HCT116 (cell line): Measurements from ENCODE around the gene MAPK10. TPM values are rescaled to one million over a fixed set of nuclear protein-coding genes. Genes with fewer than 3 reads are reported as not detected.

ENCODE experiments used
- ATAC-seq: fragments of 200-7000 bp; cut with Tn5 transposase; 2 replicates; pipeline ENCODE4 v1.9.1; 2020; ENCODE audit warnings: mild to moderate bottlenecking, moderate library complexity
- BruUV-seq: library from RNA; stranded (reverse); fragments of 400-500 nt; replicated peaks from 2 replicates; lab custom pipeline; 2021; lab: Mats Ljungman, UMichigan
- CTCF ChIA-PET: fragments of 300-600 bp; sonication (Branson Sonifier 250); formaldehyde crosslinking; loops from one replicate; lab custom pipeline; 2021; ENCODE audit warnings: antibody characterized with exemption; lab: Charles Lee
- POLR2A ChIA-PET: fragments of 300-600, 350-600 bp; sonication (Branson Sonifier 250); formaldehyde crosslinking; loops from one replicate; lab custom pipeline; 2021; ENCODE audit warnings: antibody characterized with exemption; lab: Charles Lee
- RAD21 ChIA-PET, 2 experiments: fragments of 300-600 bp; sonication (Branson Sonifier 250); formaldehyde crosslinking; loops; one replicate each; lab custom pipeline; 2023; ENCODE audit warnings: low total read pairs in 2 of 2; ENCODE audit not compliant: uncharacterized antibody in 2 of 2, unreplicated experiment in 2 of 2, low non-redundant PET in 1 of 2; lab: Charles Lee
- DNase-seq: peaks from one replicate; pipeline ENCODE4 v3.0.0-alpha.2; 2010; ENCODE audit warnings: low read depth, low spot score
- H2AFZ ChIP-seq: fragments of 200-600 bp; shearing (Covaris generic), sonication (generic); 2 replicates; pipeline ENCODE4 v1.6.1; 2017; ENCODE audit warnings: low read depth, mixed run types, mixed read lengths, antibody characterized with exemption, low read length; ENCODE audit not compliant: poor library complexity, severe bottlenecking
- H3K27ac ChIP-seq: 2 replicates; pipeline ENCODE4 v1.5.1; 2012; ENCODE audit warnings: low read depth, low read length
- H3K27me3 ChIP-seq: fragments of 200-600 bp; sonication (generic); 2 replicates; pipeline ENCODE4 v1.6.1; 2016; ENCODE audit warnings: mixed run types, low read length, mixed read lengths; ENCODE audit not compliant: insufficient read depth
- H3K36me3 ChIP-seq, 2 experiments: fragments of 200-500 bp in 1 of 2; fragments of 200-600 bp in 1 of 2; sonication (Bioruptor generic) in 1 of 2; sonication (generic) in 1 of 2; 2 replicates each; pipeline versions ENCODE4 v1.5.1 to v1.6.1; 2014 to 2016; ENCODE audit warnings: low read length in 2 of 2, inconsistent platforms in 1 of 2, mixed read lengths in 1 of 2, mixed run types in 1 of 2; ENCODE audit not compliant: insufficient read depth in 2 of 2, control insufficient read depth in 1 of 2
- H3K4me1 ChIP-seq, 2 experiments: fragments of 200-600 bp in 1 of 2; sonication (generic) in 1 of 2; 2 replicates each; pipeline versions ENCODE4 v1.5.1 to v1.6.1; 2012 to 2017; ENCODE audit warnings: low read length in 2 of 2, inconsistent platforms in 1 of 2, mild to moderate bottlenecking in 1 of 2, mixed read lengths in 1 of 2, mixed run types in 1 of 2, moderate library complexity in 1 of 2; ENCODE audit not compliant: insufficient read depth in 2 of 2, control insufficient read depth in 1 of 2
- H3K4me2 ChIP-seq: fragments of 200-600 bp; sonication (generic); 2 replicates; pipeline ENCODE4 v1.6.1; 2017; ENCODE audit warnings: mixed run types, low read length, mixed read lengths
- H3K4me3 ChIP-seq, 2 experiments: fragments of 200-600 bp in 1 of 2; sonication (generic) in 1 of 2; replicated peaks in 1 of 2; 2 replicates each; pipeline ENCODE4 v1.5.1; 2011 to 2016; ENCODE audit warnings: low read length in 2 of 2, control low read depth in 1 of 2, low read depth in 1 of 2, mild to moderate bottlenecking in 1 of 2, mixed read lengths in 1 of 2, mixed run types in 1 of 2
- H3K79me2 ChIP-seq: fragments of 200-600 bp; sonication (generic); 2 replicates; pipeline ENCODE4 v1.6.1; 2017; ENCODE audit warnings: mild to moderate bottlenecking, mixed run types, low read length, moderate library complexity, mixed read lengths; ENCODE audit not compliant: insufficient read depth
- H3K9ac ChIP-seq: fragments of 200-600 bp; sonication (generic); 2 replicates; pipeline ENCODE4 v1.6.1; 2016; ENCODE audit warnings: low read length, mixed read lengths
- H3K9me2 ChIP-seq: fragments of 200-600 bp; sonication (generic), shearing (Covaris generic); 2 replicates; pipeline ENCODE4 v1.6.1; 2017; ENCODE audit warnings: mixed run types, mild to moderate bottlenecking, moderate library complexity; ENCODE audit not compliant: insufficient read depth
- H3K9me3 ChIP-seq, 2 experiments: fragments of 200-500 bp in 1 of 2; fragments of 200-600 bp in 1 of 2; sonication (Bioruptor generic) in 1 of 2; sonication (generic) in 1 of 2; 2 replicates each; pipeline ENCODE4 v1.6.1; 2014 to 2017; ENCODE audit warnings: low read length in 2 of 2, mixed read lengths in 2 of 2, inconsistent platforms in 1 of 2, low read depth in 1 of 2, mild to moderate bottlenecking in 1 of 2, mixed run types in 1 of 2, moderate library complexity in 1 of 2; ENCODE audit not compliant: control insufficient read depth in 1 of 2, insufficient read depth in 1 of 2
- H4K20me1 ChIP-seq: fragments of 200-600 bp; sonication (generic), shearing (Covaris generic); 2 replicates; pipeline ENCODE4 v1.6.1; 2017; ENCODE audit warnings: mixed run types, mild to moderate bottlenecking, moderate library complexity; ENCODE audit not compliant: insufficient read depth
- CEBPB ChIP-seq: IDR thresholded peaks from 2 replicates; pipeline ENCODE4 v1.6.1; 2012; ENCODE audit warnings: low read depth
- ELF1 ChIP-seq: IDR thresholded peaks from 2 replicates; pipeline ENCODE4 v1.6.1; 2012; ENCODE audit warnings: low read depth, borderline replicate concordance
- EZH2 ChIP-seq: fragments of 200-600 bp; sonication (generic); IDR thresholded peaks from 2 replicates; pipeline ENCODE4 v1.6.1; 2017; ENCODE audit warnings: antibody characterized with exemption, mixed run types
- EZH2phosphoT487 ChIP-seq: fragments of 200-600 bp; IDR thresholded peaks from 2 replicates; pipeline ENCODE4 v1.6.1; 2018; ENCODE audit warnings: antibody characterized with exemption, borderline replicate concordance
- FOSL1 ChIP-seq: IDR thresholded peaks from 2 replicates; pipeline ENCODE4 v1.6.1; 2012; ENCODE audit warnings: low read depth
- JUND ChIP-seq: IDR thresholded peaks from 2 replicates; pipeline ENCODE4 v1.6.1; 2012
- POLR2A ChIP-seq: IDR thresholded peaks from 2 replicates; pipeline ENCODE4 v1.7.0; 2011; ENCODE audit warnings: borderline replicate concordance; ENCODE audit not compliant: insufficient read depth, insufficient read length; ENCODE audit errors: extremely low read depth
- RAD21 ChIP-seq: IDR thresholded peaks from 2 replicates; pipeline ENCODE4 v1.6.1; 2012; ENCODE audit warnings: low read depth, mild to moderate bottlenecking
- SIN3A ChIP-seq: IDR thresholded peaks from 2 replicates; pipeline ENCODE4 v1.6.1; 2012; ENCODE audit warnings: low read depth
- SRF ChIP-seq: IDR thresholded peaks from 2 replicates; pipeline ENCODE4 v1.6.1; 2012; ENCODE audit warnings: low read depth
- TCF7L2 ChIP-seq: IDR thresholded peaks from 2 replicates; pipeline ENCODE4 v1.7.0; 2011; ENCODE audit warnings: borderline replicate concordance, inconsistent platforms; ENCODE audit not compliant: insufficient read depth, insufficient read length; ENCODE audit errors: extremely low read depth
- ZFX ChIP-seq: fragments of 450-650 bp; IDR thresholded peaks from 2 replicates; pipeline ENCODE4 v1.6.1; 2017
- ZNF274 ChIP-seq: fragments of 200-500 bp; sonication (Bioruptor generic); IDR thresholded peaks from 2 replicates; pipeline ENCODE4 v1.6.1; 2014; ENCODE audit warnings: mild to moderate bottlenecking, low read depth, low read length, inconsistent platforms
- intact Hi-C: fragments of 100-400 bp; cut with micrococcal nuclease; formaldehyde crosslinking; loops from 2 replicates; pipeline ENCODE4 v1.10.0; 2022
- total RNA-seq: library from RNA; stranded (reverse); gene quantifications from one replicate; pipeline ENCODE4 v1.2.1, GENCODE V29; 2021; ENCODE audit not compliant: unreplicated experiment
- TF ChIP-seq, protein P1 (sequence below): IDR thresholded peaks from 2 replicates; pipeline ENCODE4 v1.6.1; 2012
- TF ChIP-seq, protein P2 (sequence below): IDR thresholded peaks from 2 replicates; pipeline ENCODE4 v1.6.1; 2012
- TF ChIP-seq, protein P3 (sequence below): IDR thresholded peaks from 2 replicates; pipeline ENCODE4 v1.6.1; 2012; ENCODE audit warnings: low read depth
- TF ChIP-seq, protein P4 (sequence below), 3 experiments: fragments of 200-600 bp in 1 of 3; sonication (generic) in 1 of 3; IDR thresholded peaks in 2 of 3; conservative IDR thresholded peaks in 1 of 3; 2 replicates each; pipeline ENCODE4 v1.5.1; 2012 to 2017; ENCODE audit warnings: low read depth in 2 of 3, low read length in 2 of 3, antibody characterized with exemption in 1 of 3, borderline replicate concordance in 1 of 3, control low read depth in 1 of 3, mild to moderate bottlenecking in 1 of 3, mixed read lengths in 1 of 3, mixed run types in 1 of 3, moderate library complexity in 1 of 3; ENCODE audit not compliant: insufficient read depth in 1 of 3
- TF ChIP-seq, protein P5 (sequence below): IDR thresholded peaks from 2 replicates; pipeline ENCODE4 v1.6.1; 2011; ENCODE audit warnings: mild to moderate bottlenecking, low read length, moderate library complexity; ENCODE audit not compliant: insufficient replicate concordance; ENCODE audit errors: extremely low read depth

Gene MAPK10
- total RNA-seq, 1 experiment from 2014 or later = 0.52 TPM

DNA sequence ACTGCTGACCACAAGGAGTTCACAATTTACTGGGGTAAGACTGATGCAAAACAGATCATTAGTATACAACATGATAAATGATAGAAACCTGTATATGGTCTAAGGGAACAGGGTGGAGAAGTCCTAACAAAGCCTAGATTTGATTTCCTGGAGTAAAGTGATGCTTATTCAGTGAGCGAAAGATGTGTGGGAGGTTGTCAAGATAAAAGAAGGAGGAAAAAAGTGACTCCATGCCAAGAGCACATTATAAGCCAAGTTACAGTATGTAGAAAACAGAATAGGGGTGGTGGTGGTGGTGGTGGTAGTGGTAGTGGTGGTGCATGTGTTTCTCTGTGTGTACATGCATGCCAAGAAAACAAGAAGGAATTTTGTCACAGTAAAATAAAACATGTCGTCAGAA lies 325.2 kb downstream of the MAPK10 start:
- no peaks in the 10 kb centered on the region for H3K9me3 ChIP-seq
- no peaks in the 10 kb centered on the region for H3K79me2 ChIP-seq
- ChIA-PET RAD21 (no interaction called here), POLR2A (no interaction called here), CTCF (no interaction called here)
- DNase-seq = no peak
- H4K20me1 ChIP-seq = no peaks in the 10 kb centered on the region
- H3K4me3 ChIP-seq = no peak overlapping the region
- H3K27me3 ChIP-seq = no peaks in the 10 kb centered on the region
- no peak overlapping the region for H3K4me2 ChIP-seq
- no peak overlapping the region for H2AFZ ChIP-seq
- H3K36me3 ChIP-seq = no peaks in the 10 kb centered on the region
- intact Hi-C loops = no loop called here
- no peak overlapping the region for H3K9ac ChIP-seq
- peaks cover 0 to 3% of the 10 kb centered on the region in 2 experiments; a peak in 1 of 4 replicates for H3K4me1 ChIP-seq
- no peak overlapping the region for H3K27ac ChIP-seq
- no peak for ATAC-seq
- TF ChIP-seq ELF1 = no peak
- TF ChIP-seq, protein P1, sequence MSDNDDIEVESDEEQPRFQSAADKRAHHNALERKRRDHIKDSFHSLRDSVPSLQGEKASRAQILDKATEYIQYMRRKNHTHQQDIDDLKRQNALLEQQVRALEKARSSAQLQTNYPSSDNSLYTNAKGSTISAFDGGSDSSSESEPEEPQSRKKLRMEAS = no peak
- no peak for TF ChIP-seq CEBPB
- TF ChIP-seq JUND = no peak
- no peak for TF ChIP-seq POLR2A
- no peak for TF ChIP-seq ZFX
- no peak for TF ChIP-seq EZH2
- TF ChIP-seq, protein P2, sequence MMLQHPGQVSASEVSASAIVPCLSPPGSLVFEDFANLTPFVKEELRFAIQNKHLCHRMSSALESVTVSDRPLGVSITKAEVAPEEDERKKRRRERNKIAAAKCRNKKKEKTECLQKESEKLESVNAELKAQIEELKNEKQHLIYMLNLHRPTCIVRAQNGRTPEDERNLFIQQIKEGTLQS = no peak
- TF ChIP-seq, protein P3, sequence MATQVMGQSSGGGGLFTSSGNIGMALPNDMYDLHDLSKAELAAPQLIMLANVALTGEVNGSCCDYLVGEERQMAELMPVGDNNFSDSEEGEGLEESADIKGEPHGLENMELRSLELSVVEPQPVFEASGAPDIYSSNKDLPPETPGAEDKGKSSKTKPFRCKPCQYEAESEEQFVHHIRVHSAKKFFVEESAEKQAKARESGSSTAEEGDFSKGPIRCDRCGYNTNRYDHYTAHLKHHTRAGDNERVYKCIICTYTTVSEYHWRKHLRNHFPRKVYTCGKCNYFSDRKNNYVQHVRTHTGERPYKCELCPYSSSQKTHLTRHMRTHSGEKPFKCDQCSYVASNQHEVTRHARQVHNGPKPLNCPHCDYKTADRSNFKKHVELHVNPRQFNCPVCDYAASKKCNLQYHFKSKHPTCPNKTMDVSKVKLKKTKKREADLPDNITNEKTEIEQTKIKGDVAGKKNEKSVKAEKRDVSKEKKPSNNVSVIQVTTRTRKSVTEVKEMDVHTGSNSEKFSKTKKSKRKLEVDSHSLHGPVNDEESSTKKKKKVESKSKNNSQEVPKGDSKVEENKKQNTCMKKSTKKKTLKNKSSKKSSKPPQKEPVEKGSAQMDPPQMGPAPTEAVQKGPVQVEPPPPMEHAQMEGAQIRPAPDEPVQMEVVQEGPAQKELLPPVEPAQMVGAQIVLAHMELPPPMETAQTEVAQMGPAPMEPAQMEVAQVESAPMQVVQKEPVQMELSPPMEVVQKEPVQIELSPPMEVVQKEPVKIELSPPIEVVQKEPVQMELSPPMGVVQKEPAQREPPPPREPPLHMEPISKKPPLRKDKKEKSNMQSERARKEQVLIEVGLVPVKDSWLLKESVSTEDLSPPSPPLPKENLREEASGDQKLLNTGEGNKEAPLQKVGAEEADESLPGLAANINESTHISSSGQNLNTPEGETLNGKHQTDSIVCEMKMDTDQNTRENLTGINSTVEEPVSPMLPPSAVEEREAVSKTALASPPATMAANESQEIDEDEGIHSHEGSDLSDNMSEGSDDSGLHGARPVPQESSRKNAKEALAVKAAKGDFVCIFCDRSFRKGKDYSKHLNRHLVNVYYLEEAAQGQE = no peak
- TF ChIP-seq SRF = no peak
- no peak for TF ChIP-seq FOSL1
- TF ChIP-seq, protein P4, sequence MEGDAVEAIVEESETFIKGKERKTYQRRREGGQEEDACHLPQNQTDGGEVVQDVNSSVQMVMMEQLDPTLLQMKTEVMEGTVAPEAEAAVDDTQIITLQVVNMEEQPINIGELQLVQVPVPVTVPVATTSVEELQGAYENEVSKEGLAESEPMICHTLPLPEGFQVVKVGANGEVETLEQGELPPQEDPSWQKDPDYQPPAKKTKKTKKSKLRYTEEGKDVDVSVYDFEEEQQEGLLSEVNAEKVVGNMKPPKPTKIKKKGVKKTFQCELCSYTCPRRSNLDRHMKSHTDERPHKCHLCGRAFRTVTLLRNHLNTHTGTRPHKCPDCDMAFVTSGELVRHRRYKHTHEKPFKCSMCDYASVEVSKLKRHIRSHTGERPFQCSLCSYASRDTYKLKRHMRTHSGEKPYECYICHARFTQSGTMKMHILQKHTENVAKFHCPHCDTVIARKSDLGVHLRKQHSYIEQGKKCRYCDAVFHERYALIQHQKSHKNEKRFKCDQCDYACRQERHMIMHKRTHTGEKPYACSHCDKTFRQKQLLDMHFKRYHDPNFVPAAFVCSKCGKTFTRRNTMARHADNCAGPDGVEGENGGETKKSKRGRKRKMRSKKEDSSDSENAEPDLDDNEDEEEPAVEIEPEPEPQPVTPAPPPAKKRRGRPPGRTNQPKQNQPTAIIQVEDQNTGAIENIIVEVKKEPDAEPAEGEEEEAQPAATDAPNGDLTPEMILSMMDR (IDR thresholded peaks at IDR 0.05 in 2 of 3, conservative IDR thresholded peaks at IDR 0.05 in 1 of 3; ENCODE audit: borderline replicate concordance in 1 of 3, insufficient read depth in 1 of 3, low read depth in 2 of 3, low read length in 2 of 3) = no peak
- no peak for TF ChIP-seq RAD21
- TF ChIP-seq EZH2phosphoT487 = no peak
- TF ChIP-seq SIN3A = no peak
- TF ChIP-seq ZNF274 = no peak
- TF ChIP-seq, protein P5, sequence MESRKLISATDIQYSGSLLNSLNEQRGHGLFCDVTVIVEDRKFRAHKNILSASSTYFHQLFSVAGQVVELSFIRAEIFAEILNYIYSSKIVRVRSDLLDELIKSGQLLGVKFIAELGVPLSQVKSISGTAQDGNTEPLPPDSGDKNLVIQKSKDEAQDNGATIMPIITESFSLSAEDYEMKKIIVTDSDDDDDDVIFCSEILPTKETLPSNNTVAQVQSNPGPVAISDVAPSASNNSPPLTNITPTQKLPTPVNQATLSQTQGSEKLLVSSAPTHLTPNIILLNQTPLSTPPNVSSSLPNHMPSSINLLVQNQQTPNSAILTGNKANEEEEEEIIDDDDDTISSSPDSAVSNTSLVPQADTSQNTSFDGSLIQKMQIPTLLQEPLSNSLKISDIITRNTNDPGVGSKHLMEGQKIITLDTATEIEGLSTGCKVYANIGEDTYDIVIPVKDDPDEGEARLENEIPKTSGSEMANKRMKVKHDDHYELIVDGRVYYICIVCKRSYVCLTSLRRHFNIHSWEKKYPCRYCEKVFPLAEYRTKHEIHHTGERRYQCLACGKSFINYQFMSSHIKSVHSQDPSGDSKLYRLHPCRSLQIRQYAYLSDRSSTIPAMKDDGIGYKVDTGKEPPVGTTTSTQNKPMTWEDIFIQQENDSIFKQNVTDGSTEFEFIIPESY = no peak
- no peak for TF ChIP-seq TCF7L2
- TF ChIP-seq, all 23 proteins: peak for 0
- no peaks in the 10 kb centered on the region for H3K9me2 ChIP-seq
- no TSS peak for BruUV-seq
